Type B pancreatic cell (in vitro differentiated cells): ENCODE measurements around the gene AK9. TPM values are rescaled to one million over a fixed set of nuclear protein-coding genes. Genes with fewer than 3 reads are reported as not detected.
"Not testable (repeated sequence)": the region's sequence is repeated elsewhere in the genome, so short reads cannot be mapped to it uniquely, and the experiment has no call there.

ENCODE experiments used
- DNase-seq: peaks from one replicate; pipeline ENCODE4 v3.0.0; 2021; ENCODE audit warnings: mixed read lengths; ENCODE audit not compliant: unreplicated experiment; ENCODE audit errors: extremely low spot score
- H3K27ac Mint-ChIP-seq: 2 replicates; pipeline ENCODE4 v1.8.0; 2021; ENCODE audit warnings: mild to moderate bottlenecking, mixed read lengths
- H3K27me3 Mint-ChIP-seq: 2 replicates; pipeline ENCODE4 v1.8.0; 2021; ENCODE audit warnings: mixed read lengths
- H3K36me3 Mint-ChIP-seq: 2 replicates; pipeline ENCODE4 v1.8.0; 2021; ENCODE audit warnings: mixed read lengths
- H3K4me1 Mint-ChIP-seq: one replicate; pipeline ENCODE4 v1.8.0; 2021; ENCODE audit warnings: mixed read lengths; ENCODE audit not compliant: unreplicated experiment
- H3K4me3 Mint-ChIP-seq: 2 replicates; pipeline ENCODE4 v1.8.0; 2021; ENCODE audit warnings: mild to moderate bottlenecking, mixed read lengths
- H3K9me3 Mint-ChIP-seq: 2 replicates; pipeline ENCODE4 v1.8.0; 2021; ENCODE audit warnings: mixed read lengths
- total RNA-seq: library from RNA; stranded (reverse); gene quantifications from 2 replicates; pipeline ENCODE4 v1.2.1, GENCODE V29; 2021; ENCODE audit warnings: low replicate concordance
- TF ChIP-seq, protein P1 (sequence below): fragments of 200-600 bp; sonication (generic); conservative IDR thresholded peaks from 2 replicates; pipeline ENCODE4 v1.5.0; 2021; ENCODE audit warnings: antibody characterized with exemption, mild to moderate bottlenecking

AK9 gene
- total RNA-seq, 1 donor from 2014 or later: 8.1 TPM

DNA sequence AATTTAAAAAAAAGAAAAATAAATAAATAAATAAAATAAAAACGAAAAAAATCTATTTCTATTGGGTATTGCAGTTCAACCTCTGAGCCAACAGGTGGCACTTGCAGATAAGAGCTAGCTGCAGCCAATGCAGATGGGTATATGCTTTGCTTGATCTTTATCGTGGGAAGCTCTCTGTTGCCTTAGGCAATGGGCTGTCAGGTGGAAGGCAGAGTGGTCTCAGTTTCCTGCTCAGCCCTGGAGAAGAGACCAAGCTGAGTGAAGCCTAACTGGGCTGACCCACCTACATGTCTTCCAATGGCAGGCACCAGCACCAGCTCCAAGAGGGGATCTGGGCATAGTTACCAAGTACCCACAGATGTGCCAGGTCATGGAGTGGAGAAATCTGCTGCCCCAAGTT lies 95.0 kb downstream of the AK9 start:
- Mint-ChIP-seq H3K4me3 (no peak overlapping the region), H3K27ac (no peak overlapping the region), H3K27me3 (no peaks in the 10 kb centered on the region), H3K4me1 (no peaks in the 10 kb centered on the region), H3K36me3 (no peaks in the 10 kb centered on the region), H3K9me3 (no peaks in the 10 kb centered on the region)
- TF ChIP-seq, protein P1, sequence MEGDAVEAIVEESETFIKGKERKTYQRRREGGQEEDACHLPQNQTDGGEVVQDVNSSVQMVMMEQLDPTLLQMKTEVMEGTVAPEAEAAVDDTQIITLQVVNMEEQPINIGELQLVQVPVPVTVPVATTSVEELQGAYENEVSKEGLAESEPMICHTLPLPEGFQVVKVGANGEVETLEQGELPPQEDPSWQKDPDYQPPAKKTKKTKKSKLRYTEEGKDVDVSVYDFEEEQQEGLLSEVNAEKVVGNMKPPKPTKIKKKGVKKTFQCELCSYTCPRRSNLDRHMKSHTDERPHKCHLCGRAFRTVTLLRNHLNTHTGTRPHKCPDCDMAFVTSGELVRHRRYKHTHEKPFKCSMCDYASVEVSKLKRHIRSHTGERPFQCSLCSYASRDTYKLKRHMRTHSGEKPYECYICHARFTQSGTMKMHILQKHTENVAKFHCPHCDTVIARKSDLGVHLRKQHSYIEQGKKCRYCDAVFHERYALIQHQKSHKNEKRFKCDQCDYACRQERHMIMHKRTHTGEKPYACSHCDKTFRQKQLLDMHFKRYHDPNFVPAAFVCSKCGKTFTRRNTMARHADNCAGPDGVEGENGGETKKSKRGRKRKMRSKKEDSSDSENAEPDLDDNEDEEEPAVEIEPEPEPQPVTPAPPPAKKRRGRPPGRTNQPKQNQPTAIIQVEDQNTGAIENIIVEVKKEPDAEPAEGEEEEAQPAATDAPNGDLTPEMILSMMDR: peak; percentile 63
- no peak for DNase-seq

DNA sequence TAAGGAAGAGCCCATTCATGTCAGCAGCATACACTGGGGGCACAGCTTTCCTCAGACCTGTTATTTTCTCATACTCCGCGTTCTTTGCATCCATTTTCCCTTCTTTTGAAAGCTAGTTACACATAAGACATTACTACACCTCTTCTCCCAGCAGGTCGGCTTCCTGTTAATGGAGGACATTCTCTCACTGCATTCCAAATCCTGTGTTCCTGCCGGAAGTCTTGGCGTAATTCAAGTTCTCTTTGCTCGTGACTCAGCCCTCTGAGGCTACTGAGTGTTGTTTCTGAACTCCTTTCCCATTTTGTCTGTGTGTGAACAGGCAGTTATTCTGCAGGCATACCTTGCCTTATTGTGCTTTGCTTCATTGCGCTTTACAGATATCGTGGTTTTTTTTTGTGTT lies 110.5 kb downstream of the AK9 start:
- Mint-ChIP-seq H3K9me3 (no peaks in the 10 kb centered on the region), H3K27ac (no peak overlapping the region), H3K4me3 (no peak overlapping the region), H3K4me1 (peaks cover 6% of the 10 kb centered on the region), H3K27me3 (no peaks in the 10 kb centered on the region), H3K36me3 (peaks cover 3% of the 10 kb centered on the region)
- TF ChIP-seq, protein P1: no peak
- DNase-seq: no peak

DNA sequence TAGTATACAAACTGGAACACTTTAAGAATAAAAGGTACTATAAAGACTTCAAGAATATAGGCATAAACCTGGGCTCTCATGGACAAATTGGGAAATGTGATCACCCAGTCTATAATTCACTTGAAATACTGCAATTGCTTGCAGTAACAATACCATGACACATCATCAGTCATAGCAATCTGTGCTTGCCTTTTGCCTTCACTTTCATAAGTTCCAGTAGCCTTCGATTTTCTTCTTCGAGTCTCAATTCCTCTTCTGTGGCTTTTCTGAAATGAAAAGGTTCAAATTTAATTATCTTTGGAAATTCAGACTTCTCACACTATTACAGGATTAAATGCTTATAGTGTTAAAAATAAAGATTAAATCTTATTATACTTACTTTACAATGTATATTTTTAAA lies 111.6 kb downstream of the AK9 start:
- Mint-ChIP-seq H3K36me3 (peaks cover 4% of the 10 kb centered on the region), H3K4me1 (peaks cover 6% of the 10 kb centered on the region), H3K27ac (no peak overlapping the region), H3K4me3 (no peak overlapping the region), H3K9me3 (no peaks in the 10 kb centered on the region), H3K27me3 (no peaks in the 10 kb centered on the region)
- TF ChIP-seq, protein P1: no peak
- DNase-seq: no peak

DNA sequence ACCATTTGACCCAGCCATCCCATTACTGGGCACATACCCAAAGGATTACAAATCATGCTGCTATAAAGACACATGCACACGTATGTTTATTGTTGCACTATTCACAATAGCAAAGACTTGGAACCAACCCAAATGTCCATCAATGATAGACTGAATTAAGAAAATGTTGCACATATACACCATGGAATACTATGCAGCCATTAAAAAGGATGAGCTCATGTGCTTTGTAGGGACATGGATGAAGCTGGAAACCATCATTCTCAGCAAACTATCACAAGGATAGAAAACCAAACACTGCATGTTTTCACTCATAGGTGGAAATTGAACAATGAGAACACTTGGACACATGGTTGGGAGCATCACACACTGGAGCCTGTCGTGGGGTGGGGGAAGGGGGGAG lies 121.1 kb downstream of the AK9 start:
- H3K4me1 Mint-ChIP-seq, DNase-seq, H3K4me3 Mint-ChIP-seq, H3K9me3 Mint-ChIP-seq, H3K27ac Mint-ChIP-seq, H3K36me3 Mint-ChIP-seq, H3K27me3 Mint-ChIP-seq: not testable (repeated sequence)

DNA sequence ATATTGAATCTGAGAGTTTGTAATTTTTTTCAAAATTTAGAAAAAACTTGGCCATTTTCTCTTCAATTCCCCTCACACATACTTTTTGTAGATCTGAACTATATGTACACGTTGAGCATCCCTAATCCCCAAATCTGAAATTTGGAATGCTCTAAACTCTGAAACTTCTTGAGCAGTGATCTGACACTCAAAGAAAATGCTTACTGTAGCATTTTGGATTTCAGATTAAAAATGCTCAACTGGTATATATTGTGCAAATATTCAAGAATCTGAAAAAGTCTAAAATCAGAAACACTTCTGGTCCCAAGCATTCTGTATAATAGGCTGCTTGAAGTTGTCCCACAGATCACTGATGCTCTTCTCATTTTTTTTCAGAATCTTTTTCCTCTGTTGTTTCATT lies 129.2 kb downstream of the AK9 start:
- Mint-ChIP-seq H3K36me3 (no peaks in the 10 kb centered on the region), H3K27ac (no peak overlapping the region), H3K4me1 (no peaks in the 10 kb centered on the region), H3K9me3 (peaks cover under 1% of the 10 kb centered on the region), H3K4me3 (no peak overlapping the region), H3K27me3 (no peaks in the 10 kb centered on the region)
- TF ChIP-seq, protein P1: no peak
- DNase-seq: no peak

DNA sequence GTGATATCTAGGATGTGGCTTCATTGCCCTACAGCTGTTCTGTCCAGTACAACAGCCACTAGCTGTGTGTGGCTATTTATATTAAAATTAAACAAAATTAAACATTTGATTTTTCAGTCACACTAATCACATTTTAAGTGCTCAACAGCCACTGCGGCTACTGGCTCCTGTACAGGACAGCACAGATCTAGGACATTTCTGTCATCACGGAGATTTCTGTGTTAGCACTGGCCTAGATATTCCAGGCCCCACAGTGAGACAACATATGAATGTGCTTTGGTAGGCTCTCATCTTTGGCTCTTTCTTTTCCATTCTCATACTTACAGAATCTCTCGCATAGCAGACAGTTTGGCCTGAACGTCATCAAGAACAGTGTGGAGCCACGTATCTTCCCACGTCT lies 159.6 kb downstream of the AK9 start:
- Mint-ChIP-seq H3K27me3 (no peaks in the 10 kb centered on the region), H3K9me3 (no peaks in the 10 kb centered on the region), H3K36me3 (no peaks in the 10 kb centered on the region), H3K4me3 (no peak overlapping the region), H3K4me1 (no peaks in the 10 kb centered on the region), H3K27ac (no peak overlapping the region)
- DNase-seq: no peak
- TF ChIP-seq, protein P1: no peak
